ENCODE measurements around the gene ZNF582.
"Not testable (repeated sequence)": the region's sequence is repeated elsewhere in the genome, so short reads cannot be mapped to it uniquely, and the experiment has no call there.

ZNF582 gene

GRCh38 chr19:56351208-56351607 is 42.1 kb downstream of the ZNF582 start:
- DNase-seq (ENCODE audit: low spot score): no peak

- no peak for DNase-seq (ENCODE audit: low spot score)
These were observed 42.8 kb downstream of the ZNF582 start for GRCh38 chr19:56350416-56351045.

- no peak for DNase-seq (ENCODE audit: low spot score)
These were observed 45.0 kb downstream of the ZNF582 start for GRCh38 chr19:56348289-56348877.

- DNase-seq (ENCODE audit: low spot score): no peak
These were observed 46.1 kb downstream of the ZNF582 start for GRCh38 chr19:56347163-56347778.

- DNase-seq (ENCODE audit: low spot score): no peak
These were observed 51.4 kb downstream of the ZNF582 start for GRCh38 chr19:56341948-56342347.

GRCh38 chr19:56339031-56339430 is 54.3 kb downstream of the ZNF582 start:
- DNase-seq (ENCODE audit: low spot score): not testable (repeated sequence)

GRCh38 chr19:56337077-56337476 is 56.3 kb downstream of the ZNF582 start:
- not testable (repeated sequence) for DNase-seq (ENCODE audit: low spot score)

GRCh38 chr19:56335371-56335770 is 58.0 kb downstream of the ZNF582 start:
- DNase-seq (ENCODE audit: low spot score): not testable (repeated sequence)

- DNase-seq (ENCODE audit: low spot score): peak; percentile 47
These were observed 59.8 kb downstream of the ZNF582 start for GRCh38 chr19:56333506-56333905.
